ENCODE measurements around the gene GATA3. TPM values are rescaled to one million over a fixed set of nuclear protein-coding genes. Genes with fewer than 3 reads are reported as not detected.

GATA3 gene
- total and polyA plus RNA-seq, 7 donors, result 1.2 to 2.1 TPM; not detected in 5

DNA sequence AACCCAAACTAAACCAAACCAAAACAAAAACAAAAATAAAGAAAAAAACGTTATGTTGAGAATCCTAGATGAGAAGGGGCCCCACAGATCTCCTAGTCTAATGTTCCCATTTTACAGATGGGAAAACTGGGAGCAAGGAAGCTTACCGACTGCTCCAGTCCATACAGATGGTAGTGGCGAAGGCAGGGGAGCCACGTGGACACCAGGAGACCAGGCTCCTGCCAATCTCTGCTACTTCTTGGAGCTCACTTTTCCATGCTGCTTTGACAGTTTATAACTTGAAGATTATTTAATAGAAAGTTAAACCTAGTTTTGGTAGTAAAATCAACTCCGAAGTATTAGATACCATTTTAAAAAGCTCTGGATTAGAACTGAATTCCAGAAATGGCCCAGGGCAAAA, 62.0 kb downstream of the GATA3 start:
- no peaks in the 10 kb centered on the region for H3K36me3 ChIP-seq
- H3K4me1 ChIP-seq, result no peaks in the 10 kb centered on the region
- TF ChIP-seq POLR2A (IDR thresholded peaks at IDR 0.05), result no peak
- TF ChIP-seq, protein P1, sequence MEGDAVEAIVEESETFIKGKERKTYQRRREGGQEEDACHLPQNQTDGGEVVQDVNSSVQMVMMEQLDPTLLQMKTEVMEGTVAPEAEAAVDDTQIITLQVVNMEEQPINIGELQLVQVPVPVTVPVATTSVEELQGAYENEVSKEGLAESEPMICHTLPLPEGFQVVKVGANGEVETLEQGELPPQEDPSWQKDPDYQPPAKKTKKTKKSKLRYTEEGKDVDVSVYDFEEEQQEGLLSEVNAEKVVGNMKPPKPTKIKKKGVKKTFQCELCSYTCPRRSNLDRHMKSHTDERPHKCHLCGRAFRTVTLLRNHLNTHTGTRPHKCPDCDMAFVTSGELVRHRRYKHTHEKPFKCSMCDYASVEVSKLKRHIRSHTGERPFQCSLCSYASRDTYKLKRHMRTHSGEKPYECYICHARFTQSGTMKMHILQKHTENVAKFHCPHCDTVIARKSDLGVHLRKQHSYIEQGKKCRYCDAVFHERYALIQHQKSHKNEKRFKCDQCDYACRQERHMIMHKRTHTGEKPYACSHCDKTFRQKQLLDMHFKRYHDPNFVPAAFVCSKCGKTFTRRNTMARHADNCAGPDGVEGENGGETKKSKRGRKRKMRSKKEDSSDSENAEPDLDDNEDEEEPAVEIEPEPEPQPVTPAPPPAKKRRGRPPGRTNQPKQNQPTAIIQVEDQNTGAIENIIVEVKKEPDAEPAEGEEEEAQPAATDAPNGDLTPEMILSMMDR (IDR thresholded peaks at IDR 0.05), result no peak
- no peak for TF ChIP-seq POLR2AphosphoS5 (IDR thresholded peaks at IDR 0.05)
- TF ChIP-seq EP300 (IDR thresholded peaks at IDR 0.05), result no peak
- no peaks in the 10 kb centered on the region for H3K9me3 ChIP-seq
- H3K27me3 ChIP-seq, result no peaks in the 10 kb centered on the region
- WGBS, 2 donors, result 58 to 74% methylated on average over 5 of the region's 5 CpGs
- intact Hi-C loops (cut with DNase I), result no loop called here
- no peak overlapping the region for H3K27ac ChIP-seq
- no peak overlapping the region for H3K4me3 ChIP-seq
- no peak for DNase-seq

DNA sequence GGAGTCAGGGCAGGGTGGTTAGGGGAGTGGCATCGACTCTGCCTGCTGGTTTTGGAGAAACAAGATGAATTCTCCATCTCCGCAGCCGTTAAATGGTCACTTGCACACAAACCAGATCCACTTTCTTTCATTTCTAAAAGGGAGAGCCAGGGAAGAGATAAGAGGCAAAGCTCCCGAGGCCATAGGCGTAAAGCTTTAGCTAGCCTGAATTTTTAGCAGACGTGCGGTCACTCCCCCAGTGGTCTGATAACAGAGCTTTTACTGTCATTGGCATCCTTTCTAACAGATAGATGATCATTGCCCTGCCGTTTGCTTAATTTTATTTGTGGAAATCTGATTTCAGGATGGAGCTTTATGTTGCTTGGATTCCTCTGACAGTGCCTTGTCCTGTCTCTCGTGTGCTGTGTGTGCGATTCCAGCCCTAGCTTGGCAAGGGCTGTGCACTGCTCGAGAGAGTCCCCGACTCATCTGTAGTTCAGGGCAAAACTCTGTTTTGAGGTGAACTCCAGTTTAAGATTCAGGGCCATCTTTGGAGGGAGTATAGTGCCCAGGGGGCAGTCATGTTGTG, 62.5 kb downstream of the GATA3 start:
- Histone ChIP-seq H3K27me3 (no peaks in the 10 kb centered on the region), H3K27ac (no peak overlapping the region), H3K9me3 (no peaks in the 10 kb centered on the region), H3K4me3 (no peak overlapping the region), H3K36me3 (no peaks in the 10 kb centered on the region), H3K4me1 (no peaks in the 10 kb centered on the region)
- TF ChIP-seq EP300 (IDR thresholded peaks at IDR 0.05) (no peak), POLR2A (IDR thresholded peaks at IDR 0.05) (no peak), POLR2AphosphoS5 (IDR thresholded peaks at IDR 0.05) (no peak)
- TF ChIP-seq, protein P1 (IDR thresholded peaks at IDR 0.05), result no peak
- intact Hi-C loops (cut with DNase I), result no loop called here
- DNase-seq, result no peak
- 74 to 77% methylated on average over 12 of the region's 12 CpGs for WGBS, 2 donors

DNA sequence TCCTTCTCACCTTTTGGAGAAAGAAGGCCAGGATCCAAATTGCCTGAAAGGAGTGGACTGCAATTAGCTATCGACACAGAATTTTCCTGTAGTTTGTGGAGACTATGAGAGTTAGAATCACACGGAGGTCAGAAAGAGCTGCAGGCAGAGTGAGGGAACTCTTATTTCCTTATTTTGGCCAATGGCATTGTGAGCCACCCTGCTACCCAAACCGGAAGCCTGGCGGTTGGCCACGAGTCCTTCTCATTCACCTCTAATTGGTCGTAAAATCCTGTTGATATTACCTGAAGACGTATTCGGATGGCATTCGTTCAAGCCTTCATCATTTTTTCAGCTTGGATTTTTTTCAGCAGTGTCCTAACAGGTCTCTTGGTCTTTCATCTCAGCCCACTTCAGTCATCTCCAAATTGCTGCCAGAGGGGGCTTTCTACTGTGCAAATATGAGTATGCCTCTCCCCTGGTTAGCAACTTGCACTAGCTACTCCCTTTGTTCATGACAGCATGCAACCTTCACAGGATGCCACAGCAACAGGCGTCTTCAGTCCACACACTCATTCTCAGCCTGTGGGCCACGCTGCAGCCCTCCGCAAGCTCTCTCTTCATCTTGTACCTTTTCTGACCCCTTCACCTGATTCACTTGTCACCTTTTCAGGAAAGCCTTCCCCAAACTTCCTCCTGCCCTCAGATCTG, 66.9 kb downstream of the GATA3 start:
- intact Hi-C loops (cut with DNase I), result no loop called here
- Histone ChIP-seq H3K27ac (no peak overlapping the region), H3K27me3 (no peaks in the 10 kb centered on the region), H3K4me3 (no peak overlapping the region), H3K9me3 (no peaks in the 10 kb centered on the region), H3K36me3 (no peaks in the 10 kb centered on the region), H3K4me1 (no peaks in the 10 kb centered on the region)
- DNase-seq, result no peak
- WGBS, 2 donors, result 41 to 66% methylated on average over 12 of the region's 12 CpGs
- TF ChIP-seq POLR2A (IDR thresholded peaks at IDR 0.05), result no peak
- no peak for TF ChIP-seq EP300 (IDR thresholded peaks at IDR 0.05)
- TF ChIP-seq POLR2AphosphoS5 (IDR thresholded peaks at IDR 0.05), result no peak
- TF ChIP-seq, protein P1 (IDR thresholded peaks at IDR 0.05), result no peak

DNA sequence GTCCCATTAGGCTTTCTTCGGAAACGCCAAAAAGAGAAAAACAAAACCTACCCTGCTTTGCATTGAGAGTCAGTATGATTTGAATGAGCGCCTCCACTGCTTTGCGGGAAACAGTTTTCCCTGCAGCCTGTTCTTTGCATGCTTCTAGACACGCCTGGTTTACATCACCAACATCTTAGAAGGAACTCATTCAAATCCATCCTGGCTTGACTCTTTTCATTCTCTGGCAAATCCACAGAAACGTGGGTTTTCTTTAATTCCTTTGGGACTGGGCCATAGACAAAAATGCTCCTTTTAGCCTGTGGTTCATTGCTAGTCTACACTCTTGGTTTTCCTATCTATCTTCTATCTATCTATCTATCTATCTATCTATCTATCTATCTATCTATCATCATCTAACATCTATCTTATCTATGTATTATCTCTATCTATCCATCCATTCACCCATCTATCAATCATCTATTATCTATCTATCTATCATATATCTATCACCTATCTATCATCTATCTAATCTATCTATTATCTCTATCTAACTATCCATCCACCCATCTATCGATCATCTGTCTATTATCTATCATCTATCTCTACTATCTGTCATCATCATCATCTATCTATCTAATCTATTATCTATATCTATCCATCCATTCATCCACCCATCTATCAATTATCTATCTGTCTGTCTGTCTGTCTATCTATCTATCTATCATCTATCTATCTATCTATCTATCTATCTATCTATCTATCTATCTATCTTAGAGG, 68.3 kb downstream of the GATA3 start:
- Histone ChIP-seq H3K4me3 (no peak overlapping the region), H3K4me1 (no peaks in the 10 kb centered on the region), H3K27ac (no peak overlapping the region), H3K9me3 (no peaks in the 10 kb centered on the region), H3K36me3 (no peaks in the 10 kb centered on the region), H3K27me3 (no peaks in the 10 kb centered on the region)
- no peak for TF ChIP-seq POLR2A (IDR thresholded peaks at IDR 0.05)
- TF ChIP-seq, protein P1 (IDR thresholded peaks at IDR 0.05), result no peak
- no peak for TF ChIP-seq EP300 (IDR thresholded peaks at IDR 0.05)
- TF ChIP-seq POLR2AphosphoS5 (IDR thresholded peaks at IDR 0.05), result no peak
- DNase-seq, result no peak
- 88 to 89% methylated on average over 7 of the region's 7 CpGs for WGBS, 2 donors
- intact Hi-C loops (cut with DNase I), result no loop called here
